HG03571 (cell line): ENCODE measurements around the gene ACR.

Source experiments
- ATAC-seq: cut with Tn5 transposase; IDR thresholded peaks from one replicate; pipeline ENCODE4 v1.9.1; 2021; ENCODE audit not compliant: unreplicated experiment

The ACR gene

GRCh38 chr22:50716290-50717024, 21.5 kb upstream of the ACR start:
- ATAC-seq: no peak

GRCh38 chr22:50717709-50718351, 20.2 kb upstream of the ACR start:
- ATAC-seq: no peak

- no peak for ATAC-seq
Measured at GRCh38 chr22:50718352-50718709, 19.7 kb upstream of the ACR start.

DNA sequence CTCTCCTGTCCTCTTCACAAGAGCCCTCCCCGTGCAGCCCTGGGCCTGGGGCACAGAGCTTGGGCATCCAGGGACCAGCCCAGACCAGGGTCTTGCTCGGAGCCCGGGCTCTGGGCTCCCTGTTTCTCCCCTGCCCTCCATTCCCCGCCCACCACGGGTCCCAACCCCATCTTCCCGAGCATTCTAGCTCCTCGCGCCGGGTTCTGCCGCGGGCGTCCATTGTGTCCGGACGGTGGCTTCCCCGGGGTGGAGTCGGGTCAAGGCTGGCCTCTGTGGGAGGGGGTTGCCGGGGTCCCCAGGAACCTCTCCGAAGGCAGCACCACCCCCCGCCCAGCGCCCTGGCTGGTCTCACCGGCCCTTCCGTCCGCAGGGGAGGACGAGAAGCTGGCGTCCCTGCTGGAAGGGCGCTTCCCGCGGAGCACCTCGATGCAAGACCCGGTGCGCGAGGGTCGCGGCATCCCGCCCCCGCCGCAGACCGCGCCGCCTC, 18.1 kb upstream of the ACR start:
- ATAC-seq: no peak

DNA sequence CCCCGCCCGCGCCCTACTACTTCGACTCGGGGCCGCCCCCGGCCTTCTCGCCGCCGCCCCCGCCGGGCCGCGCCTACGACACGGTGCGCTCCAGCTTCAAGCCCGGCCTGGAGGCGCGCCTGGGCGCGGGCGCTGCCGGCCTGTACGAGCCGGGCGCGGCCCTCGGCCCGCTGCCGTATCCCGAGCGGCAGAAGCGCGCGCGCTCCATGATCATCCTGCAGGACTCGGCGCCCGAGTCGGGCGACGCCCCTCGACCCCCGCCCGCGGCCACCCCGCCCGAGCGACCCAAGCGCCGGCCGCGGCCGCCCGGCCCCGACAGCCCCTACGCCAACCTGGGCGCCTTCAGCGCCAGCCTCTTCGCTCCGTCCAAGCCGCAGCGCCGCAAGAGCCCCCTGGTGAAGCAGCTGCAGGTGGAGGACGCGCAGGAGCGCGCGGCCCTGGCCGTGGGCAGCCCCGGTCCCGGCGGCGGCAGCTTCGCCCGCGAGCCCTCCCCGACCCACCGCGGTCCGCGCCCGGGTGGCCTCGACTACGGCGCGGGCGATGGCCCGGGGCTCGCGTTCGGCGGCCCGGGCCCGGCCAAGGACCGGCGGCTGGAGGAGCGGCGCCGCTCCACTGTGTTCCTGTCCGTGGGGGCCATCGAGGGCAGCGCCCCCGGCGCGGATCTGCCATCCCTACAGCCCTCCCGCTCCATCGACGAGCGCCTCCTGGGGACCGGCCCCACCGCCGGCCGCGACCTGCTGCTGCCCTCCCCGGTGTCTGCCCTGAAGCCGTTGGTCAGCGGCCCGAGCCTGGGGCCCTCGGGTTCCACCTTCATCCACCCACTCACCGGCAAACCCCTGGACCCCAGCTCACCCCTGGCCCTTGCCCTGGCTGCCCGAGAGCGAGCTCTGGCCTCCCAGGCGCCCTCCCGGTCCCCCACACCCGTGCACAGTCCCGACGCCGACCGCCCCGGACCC, 17.4 kb upstream of the ACR start:
- no peak for ATAC-seq

GRCh38 chr22:50721257-50721844, 16.7 kb upstream of the ACR start:
- ATAC-seq: no peak

DNA sequence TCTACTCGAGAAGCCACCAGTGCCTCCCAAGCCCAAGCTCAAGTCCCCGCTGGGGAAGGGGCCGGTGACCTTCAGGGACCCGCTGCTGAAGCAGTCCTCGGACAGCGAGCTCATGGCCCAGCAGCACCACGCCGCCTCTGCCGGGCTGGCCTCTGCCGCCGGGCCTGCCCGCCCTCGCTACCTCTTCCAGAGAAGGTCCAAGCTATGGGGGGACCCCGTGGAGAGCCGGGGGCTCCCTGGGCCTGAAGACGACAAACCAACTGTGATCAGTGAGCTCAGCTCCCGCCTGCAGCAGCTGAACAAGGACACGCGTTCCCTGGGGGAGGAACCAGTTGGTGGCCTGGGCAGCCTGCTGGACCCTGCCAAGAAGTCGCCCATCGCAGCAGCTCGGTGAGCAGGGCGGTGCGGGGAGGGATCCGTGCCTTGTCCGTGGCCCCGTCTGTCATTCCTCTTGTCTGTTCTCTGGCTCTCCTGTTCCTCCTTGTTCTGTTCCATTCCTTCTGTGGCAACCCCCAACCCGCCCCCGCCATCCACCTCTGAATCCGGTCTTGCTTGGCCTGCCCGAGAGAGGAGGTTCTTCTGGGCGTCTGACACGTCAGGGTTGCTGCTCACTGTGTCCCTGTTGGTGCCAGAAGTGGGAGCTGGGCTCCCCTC, 15.8 kb upstream of the ACR start:
- no peak for ATAC-seq

- no peak for ATAC-seq
Measured at GRCh38 chr22:50722716-50723428, 15.1 kb upstream of the ACR start.

GRCh38 chr22:50723991-50724390, 14.0 kb upstream of the ACR start:
- no peak for ATAC-seq

DNA sequence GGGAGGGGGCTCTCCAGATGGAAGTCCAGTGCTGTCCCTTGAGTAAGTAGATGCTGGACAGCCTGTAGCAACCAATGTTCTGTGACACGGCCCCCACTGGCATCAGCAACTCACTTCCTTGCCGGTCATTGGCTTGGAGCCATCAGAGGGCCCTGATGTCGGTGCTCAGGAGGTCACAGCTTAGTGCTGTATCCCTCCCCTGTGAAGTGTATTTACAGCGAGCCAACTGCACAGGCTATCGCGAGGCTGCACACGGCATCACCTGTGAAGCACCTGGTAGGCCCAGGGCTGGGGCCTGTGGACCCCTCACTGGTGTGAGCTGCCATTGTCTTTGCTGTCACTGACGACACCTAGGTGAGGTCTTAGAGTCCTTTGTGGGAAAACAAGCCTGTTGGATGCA, 13.4 kb upstream of the ACR start:
- no peak for ATAC-seq

GRCh38 chr22:50725597-50725996, 12.4 kb upstream of the ACR start:
- ATAC-seq: no peak

DNA sequence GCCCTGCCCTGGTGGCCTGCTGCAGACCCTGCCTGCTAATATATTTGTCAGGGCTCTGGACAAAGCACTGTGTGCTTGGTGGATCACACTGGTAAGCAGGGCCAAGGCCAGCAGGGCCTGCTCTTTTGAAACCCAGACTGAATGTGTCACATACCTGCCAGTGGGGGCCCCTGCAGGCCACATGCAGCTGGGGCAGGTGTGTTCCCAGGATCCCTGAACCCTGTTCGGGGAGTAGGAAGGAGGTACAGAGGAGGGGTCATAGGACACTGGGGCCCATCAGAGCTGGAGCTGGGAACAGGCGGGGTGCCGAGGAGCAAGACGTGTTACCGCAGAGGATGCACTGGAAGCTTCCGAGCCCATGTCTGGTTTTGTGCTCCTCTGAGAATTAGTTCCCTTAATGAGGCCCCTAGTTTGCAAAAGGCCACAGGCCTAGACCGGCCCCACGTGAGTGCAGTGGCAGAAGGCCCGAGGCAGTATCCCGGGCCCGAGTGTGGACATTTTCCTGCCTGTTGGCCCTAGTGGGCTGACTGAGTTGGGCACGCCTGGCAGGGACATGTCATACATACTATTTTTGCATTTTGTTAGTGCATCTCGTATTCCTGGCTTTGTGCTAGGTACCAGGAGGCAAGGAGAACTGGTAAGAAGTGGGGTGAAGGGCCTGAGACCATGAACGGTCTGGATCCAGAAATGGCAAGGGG, 11.2 kb upstream of the ACR start:
- no peak for ATAC-seq

GRCh38 chr22:50727678-50728522, 10.1 kb upstream of the ACR start:
- ATAC-seq: no peak

DNA sequence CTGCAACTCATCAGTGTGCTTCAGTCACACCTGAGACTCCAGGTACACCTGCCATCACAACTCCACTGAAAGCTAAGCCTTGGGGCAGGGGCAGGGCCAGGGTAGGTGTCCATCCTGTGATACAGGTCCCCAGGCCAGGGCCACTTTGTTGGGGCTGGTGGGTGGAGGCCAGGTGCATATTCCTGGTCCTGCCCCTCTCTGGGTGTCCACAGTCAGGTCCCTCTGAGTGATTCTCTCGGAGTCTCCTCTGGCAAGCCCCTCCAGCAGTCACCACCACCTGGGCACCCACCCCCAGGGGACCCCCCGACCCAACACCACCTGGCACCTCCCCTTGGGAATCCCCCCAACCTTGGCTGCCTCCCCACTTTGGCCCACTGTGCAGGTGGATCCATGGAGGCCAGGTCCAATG, 9.5 kb upstream of the ACR start:
- no peak for ATAC-seq

DNA sequence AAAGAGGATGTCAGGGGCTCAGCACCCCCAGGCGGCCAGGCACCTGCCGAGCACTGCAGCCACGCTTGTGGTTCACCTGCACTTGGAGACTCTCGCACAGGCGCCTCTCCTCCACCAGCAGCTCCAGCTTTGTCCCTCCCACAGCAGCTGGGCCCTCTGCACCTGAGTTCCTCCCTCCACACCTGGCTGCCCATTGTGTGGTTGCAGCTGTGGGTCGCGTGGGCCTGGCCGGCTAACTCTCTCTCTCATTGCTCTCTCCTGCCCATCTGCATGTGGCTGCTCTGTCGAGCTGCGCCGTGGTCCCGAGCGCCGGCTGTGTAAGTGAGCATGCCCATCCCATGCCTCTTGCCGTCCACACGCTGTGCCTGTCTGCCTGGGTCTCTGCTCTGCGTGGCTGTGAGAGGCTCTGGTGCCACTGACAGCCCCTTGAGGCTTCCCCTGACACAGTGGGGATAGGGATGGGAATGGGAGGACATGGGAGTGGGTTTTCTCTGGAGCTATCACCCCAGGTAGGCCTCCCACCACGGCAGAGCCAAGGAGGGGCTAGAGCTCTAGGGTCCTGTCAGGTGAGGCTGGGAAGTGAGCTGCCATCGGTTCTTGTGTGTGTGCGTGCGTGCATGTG, 8.5 kb upstream of the ACR start:
- ATAC-seq: no peak

DNA sequence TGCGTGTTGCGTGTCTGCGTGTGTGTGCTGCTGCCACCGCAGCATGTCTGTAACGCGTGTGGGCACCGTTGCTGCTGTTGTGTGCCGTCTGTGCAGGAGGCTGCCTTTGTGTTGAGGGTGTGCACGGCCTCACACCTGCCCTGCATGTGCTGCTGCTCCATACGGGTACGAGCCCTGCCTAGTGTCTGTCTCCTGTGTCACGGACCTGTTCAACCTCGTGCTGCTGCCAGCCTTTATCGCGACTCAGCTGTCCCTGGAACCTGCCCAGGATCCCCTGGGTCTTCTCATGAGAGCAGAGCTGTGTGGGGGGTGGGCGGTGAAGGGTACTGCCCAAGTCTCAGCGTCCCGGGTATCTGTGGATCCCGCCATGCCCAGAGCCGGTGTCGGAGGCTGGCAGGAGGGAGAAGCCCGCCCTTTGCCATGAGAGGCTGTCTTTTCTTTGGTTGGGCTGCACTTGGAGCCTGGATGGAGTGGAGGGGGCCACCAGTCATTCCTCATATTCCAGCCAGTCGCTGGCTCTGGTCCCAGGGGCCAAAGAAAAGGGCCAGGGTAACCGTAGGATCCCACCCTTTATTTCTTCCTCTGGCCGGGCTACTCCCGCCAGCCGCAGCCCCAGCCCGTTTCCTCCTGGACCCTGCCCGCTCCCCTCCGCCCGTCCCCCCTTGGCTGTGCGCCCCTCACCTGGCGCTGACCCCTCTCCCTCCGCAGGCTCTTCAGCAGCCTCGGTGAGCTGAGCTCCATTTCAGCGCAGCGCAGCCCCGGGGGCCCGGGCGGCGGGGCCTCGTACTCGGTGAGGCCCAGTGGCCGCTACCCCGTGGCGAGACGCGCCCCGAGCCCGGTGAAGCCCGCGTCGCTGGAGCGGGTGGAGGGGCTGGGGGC, 7.8 kb upstream of the ACR start:
- ATAC-seq: no peak
